Fibroblast of lung (primary cell): ENCODE measurements around the gene EBI3.
"Not testable (repeated sequence)": the region's sequence is repeated elsewhere in the genome, so short reads cannot be mapped to it uniquely, and the experiment has no call there.

Source experiments
- CTCF ChIP-seq, 2 donors: IDR thresholded peaks in 1 of 2; conservative IDR thresholded peaks in 1 of 2; 1 replicate in 1 of 2; 2 replicates in 1 of 2; pipeline ENCODE4 v1.5.1; 2011 to 2012; ENCODE audit warnings: low read length in 2 of 2, control low read depth in 1 of 2, inconsistent platforms in 1 of 2, low read depth in 1 of 2, mild to moderate bottlenecking in 1 of 2
- EZH2 ChIP-seq: IDR thresholded peaks from 2 replicates; pipeline ENCODE4 v1.5.1; 2012; ENCODE audit warnings: low read length, control low read depth, mild to moderate bottlenecking; ENCODE audit errors: missing control alignments

GRCh38 chr19:4274321-4274686, 45.0 kb downstream of the EBI3 start:
- not testable (repeated sequence) for TF ChIP-seq CTCF (conservative IDR thresholded peaks at IDR 0.05 in 1 of 2, IDR thresholded peaks at IDR 0.05 in 1 of 2; ENCODE audit: low read depth in 1 of 2, low read length in 2 of 2); EZH2
